SK-N-SH (cell line): ENCODE results near the gene GMPR2. TPM values are rescaled to one million over a fixed set of nuclear protein-coding genes. Genes with fewer than 3 reads are reported as not detected.

Experiments
- CTCF ChIA-PET: fragments of 300-600, 350-600 bp; formaldehyde crosslinking; extraction: SDS; loops from one replicate; lab custom pipeline; 2021; lab: Yijun Ruan, JAX
- POLR2A ChIA-PET: fragments of 350-600 bp; sonication (Branson Sonifier 250); formaldehyde crosslinking; extraction: SDS; loops from one replicate; lab custom pipeline; 2020; ENCODE audit warnings: antibody characterized with exemption, inconsistent platforms; lab: Yijun Ruan, JAX
- DNase-seq: peaks from one replicate; pipeline ENCODE4 v3.0.0; 2012
- H2AFZ ChIP-seq: fragments of 200-600 bp; sonication (generic); 2 replicates; pipeline ENCODE4 v1.8.1; 2016; ENCODE audit warnings: antibody characterized with exemption, mild to moderate bottlenecking, low read depth
- H3F3A ChIP-seq: fragments of 200-600 bp; sonication (generic); replicated peaks from 2 replicates; pipeline ENCODE3; 2016; ENCODE audit warnings: antibody characterized with exemption, mild to moderate bottlenecking; ENCODE audit not compliant: insufficient read depth
- H3K27ac ChIP-seq, 2 experiments: fragments of 200-500 bp in 1 of 2; fragments of 200-600 bp in 1 of 2; sonication (Bioruptor generic) in 1 of 2; sonication (generic), shearing (Covaris generic) in 1 of 2; 2 replicates each; pipeline versions ENCODE4 v1.5.1 to v1.6.1; 2014 to 2016; ENCODE audit warnings: low read depth in 2 of 2, inconsistent platforms in 1 of 2, low read length in 1 of 2, mild to moderate bottlenecking in 1 of 2, mixed read lengths in 1 of 2
- H3K27me3 ChIP-seq: fragments of 200-600 bp; sonication (generic), shearing (Covaris generic); 2 replicates; pipeline ENCODE4 v1.6.1; 2016; ENCODE audit warnings: mixed run types; ENCODE audit not compliant: insufficient read depth
- H3K36me3 ChIP-seq, 2 experiments: fragments of 200-500 bp in 1 of 2; fragments of 200-600 bp in 1 of 2; sonication (Bioruptor generic) in 1 of 2; sonication (generic) in 1 of 2; replicated peaks in 1 of 2; 2 replicates each; pipeline versions ENCODE3 to v1.5.1; 2014 to 2016; ENCODE audit warnings: low read length in 1 of 2, mild to moderate bottlenecking in 1 of 2; ENCODE audit not compliant: insufficient read depth in 2 of 2, control insufficient read depth in 1 of 2
- H3K4me1 ChIP-seq, 2 experiments: fragments of 200-500 bp in 1 of 2; fragments of 200-600 bp in 1 of 2; sonication (Bioruptor generic) in 1 of 2; sonication (generic), shearing (Covaris generic) in 1 of 2; 2 replicates each; pipeline versions ENCODE4 v1.5.1 to v1.6.1; 2014 to 2016; ENCODE audit warnings: low read depth in 1 of 2, low read length in 1 of 2, mixed run types in 1 of 2; ENCODE audit not compliant: insufficient read depth in 2 of 2, control insufficient read depth in 1 of 2
- H3K4me2 ChIP-seq: fragments of 200-600 bp; sonication (generic), shearing (Covaris generic); 2 replicates; pipeline ENCODE4 v1.6.1; 2017; ENCODE audit warnings: mixed run types
- H3K4me3 ChIP-seq, 2 experiments: fragments of 200-500 bp in 1 of 2; fragments of 200-600 bp in 1 of 2; sonication (Bioruptor generic) in 1 of 2; sonication (generic), shearing (Covaris generic) in 1 of 2; 2 replicates each; pipeline versions ENCODE4 v1.5.1 to v1.8.1; 2014 to 2016; ENCODE audit warnings: low read depth in 2 of 2, inconsistent platforms in 1 of 2, low read length in 1 of 2, mild to moderate bottlenecking in 1 of 2, mixed read lengths in 1 of 2, moderate library complexity in 1 of 2
- H3K79me2 ChIP-seq: fragments of 200-600 bp; sonication (generic); 2 replicates; pipeline ENCODE4 v1.8.1; 2017; ENCODE audit warnings: mild to moderate bottlenecking; ENCODE audit not compliant: insufficient read depth
- H3K9ac ChIP-seq: fragments of 200-600 bp; sonication (generic); 2 replicates; pipeline ENCODE4 v1.6.1; 2017; ENCODE audit warnings: mixed run types
- H3K9me2 ChIP-seq: fragments of 200-600 bp; sonication (generic); 2 replicates; pipeline ENCODE4 v1.6.1; 2017; ENCODE audit warnings: mixed run types
- H3K9me3 ChIP-seq: fragments of 200-600 bp; sonication (generic); 2 replicates; pipeline ENCODE4 v1.6.1; 2017; ENCODE audit warnings: mixed run types, mild to moderate bottlenecking, moderate library complexity
- H4K20me1 ChIP-seq: fragments of 200-600 bp; sonication (generic); 2 replicates; pipeline ENCODE4 v1.6.1; 2017; ENCODE audit warnings: mild to moderate bottlenecking, mixed run types; ENCODE audit not compliant: insufficient read depth
- EZH2phosphoT487 ChIP-seq: fragments of 200-600 bp; sonication (generic); IDR thresholded peaks from 2 replicates; pipeline ENCODE4 v1.6.1; 2017; ENCODE audit warnings: low read depth, mixed run types, mild to moderate bottlenecking, antibody characterized with exemption, moderate library complexity, borderline replicate concordance
- FOXJ3 ChIP-seq: sonication (generic); formaldehyde crosslinking; IDR thresholded peaks from 2 replicates; pipeline ENCODE4 v1.5.1; 2020; ENCODE audit warnings: mild to moderate bottlenecking, missing genetic modification reagents
- GABPA ChIP-seq: IDR thresholded peaks from 2 replicates; pipeline ENCODE4 v1.4.0; 2012; ENCODE audit warnings: low read depth, mild to moderate bottlenecking
- IRF3 ChIP-seq: fragments of 150-350 bp; IDR thresholded peaks from 2 replicates; pipeline ENCODE4 v1.6.1; 2016; ENCODE audit warnings: mild to moderate bottlenecking, low read depth, low read length
- JUND ChIP-seq: IDR thresholded peaks from 2 replicates; pipeline ENCODE4 v1.4.0; 2012
- MAX ChIP-seq: IDR thresholded peaks from 2 replicates; pipeline ENCODE4 v1.4.0; 2012; ENCODE audit warnings: low read depth
- MXI1 ChIP-seq: IDR thresholded peaks from 2 replicates; pipeline ENCODE4 v1.6.1; 2012; ENCODE audit warnings: mild to moderate bottlenecking, low read depth, low read length, improper control_type of control experiment
- NFIC ChIP-seq: IDR thresholded peaks from 2 replicates; pipeline ENCODE4 v1.4.0; 2012; ENCODE audit warnings: borderline replicate concordance
- NRF1 ChIP-seq: IDR thresholded peaks from 2 replicates; pipeline ENCODE4 v1.6.1; 2012; ENCODE audit warnings: low read depth, mild to moderate bottlenecking, low read length
- PBX3 ChIP-seq: IDR thresholded peaks from 2 replicates; pipeline ENCODE4; 2012
- TAF1 ChIP-seq: IDR thresholded peaks from 2 replicates; pipeline ENCODE4 v1.6.1; 2012; ENCODE audit warnings: low read depth, mild to moderate bottlenecking, low read length, moderate library complexity, borderline replicate concordance
- USF1 ChIP-seq: IDR thresholded peaks from 2 replicates; pipeline ENCODE4 v1.4.0; 2012; ENCODE audit warnings: low read depth, borderline replicate concordance
- YY1 ChIP-seq: IDR thresholded peaks from 2 replicates; pipeline ENCODE4 v1.4.0; 2012; ENCODE audit warnings: low read depth, mild to moderate bottlenecking
- WGBS: methylation state at CpG from one replicate; pipeline ENCODE4 v1.1.6; 2017; ENCODE audit warnings: low lambda C conversion rate; 5-methylcytosine and 5-hydroxymethylcytosine counted together
- polyA plus RNA-seq, 3 experiments: library from polyadenylated mRNA; depleted of rRNA; stranded (reverse); fragments of >200 nt; gene quantifications; 2 replicates each; pipeline ENCODE4 v1.2.3, GENCODE V29; 2012

Gene GMPR2
- polyA plus RNA-seq, 1 of the 3 experiments (the other 2 are of a cell fraction): 97.0 TPM

GRCh38 chr14:24185026-24185425, 47.7 kb upstream of the GMPR2 start:
- ChIA-PET POLR2A (interaction anchor here (1.4 to 1.7 kb wide), 2 partner anchors 11 to 13 kb away, joined by 4 read pairs; partner anchors contain the start of genes REC8 and TM9SF1), CTCF (interaction anchor here (0.7 to 3.8 kb wide), 4 partner anchors 12 to 76 kb away, joined by 3 to 16 read pairs (median 8); partner anchors contain the start of genes IRF9 and MDP1)
- 90% methylated on average over 7 of the region's 7 CpGs for WGBS
- no peaks in the 10 kb centered on the region for H3K9me2 ChIP-seq
- H3K9me3 ChIP-seq: no peaks in the 10 kb centered on the region
- H3K27ac ChIP-seq: no peak overlapping the region
- no peak for DNase-seq
- H3K4me3 ChIP-seq: no peak overlapping the region
- H3K79me2 ChIP-seq: peaks cover 19% of the 10 kb centered on the region
- TF ChIP-seq JUND (no peak), USF1 (no peak), PBX3 (no peak), MAX (no peak), YY1 (no peak), MXI1 (no peak), NFIC (no peak), TAF1 (no peak), NRF1 (no peak)
- no peak overlapping the region for H2AFZ ChIP-seq
- peaks cover 9 to 21% of the 10 kb centered on the region in 2 experiments for H3K4me1 ChIP-seq
- no peaks in the 10 kb centered on the region for H4K20me1 ChIP-seq
- peaks cover 22% of the 10 kb centered on the region for H3F3A ChIP-seq
- H3K27me3 ChIP-seq: no peaks in the 10 kb centered on the region
- no peak overlapping the region for H3K4me2 ChIP-seq
- H3K36me3 ChIP-seq: peaks cover 21 to 79% of the 10 kb centered on the region in 2 experiments
- H3K9ac ChIP-seq: no peak overlapping the region

- H3K9me3 ChIP-seq: no peaks in the 10 kb centered on the region
- no peak overlapping the region for H2AFZ ChIP-seq
- TF ChIP-seq GABPA (no peak), EZH2phosphoT487 (no peak), IRF3 (no peak), FOXJ3 (no peak), JUND (no peak)
- CTCF ChIA-PET: interaction anchor here (0.7 to 3.8 kb wide), 7 partner anchors 10 to 77 kb away, joined by 3 to 16 read pairs (median 4); partner anchors contain the start of genes IRF9, MDP1 and TM9SF1
- peaks cover 15% of the 10 kb centered on the region for H3F3A ChIP-seq
- WGBS: 96% methylated on average over 7 of the region's 11 CpGs
- no peaks in the 10 kb centered on the region for H4K20me1 ChIP-seq
- H3K9me2 ChIP-seq: no peaks in the 10 kb centered on the region
- H3K4me2 ChIP-seq: no peak overlapping the region
- peaks cover 9 to 21% of the 10 kb centered on the region in 2 experiments for H3K4me1 ChIP-seq
- no peak overlapping the region for H3K27ac ChIP-seq
- POLR2A ChIA-PET: interaction anchor here (1.4 kb wide), 1 partner anchor 14 kb away, joined by 4 read pairs; the partner anchor contains the start of gene REC8
- peaks cover 21 to 77% of the 10 kb centered on the region in 2 experiments for H3K36me3 ChIP-seq
- no peak for DNase-seq
- no peak overlapping the region for H3K9ac ChIP-seq
- H3K4me3 ChIP-seq: no peak overlapping the region
- H3K27me3 ChIP-seq: no peaks in the 10 kb centered on the region
- H3K79me2 ChIP-seq: peaks cover 19% of the 10 kb centered on the region
These were observed 47.0 kb upstream of the GMPR2 start for GRCh38 chr14:24185741-24186140.
